ENCODE results near the gene KIT. TPM values are rescaled to one million over a fixed set of nuclear protein-coding genes. Genes with fewer than 3 reads are reported as not detected.

Gene KIT
- total RNA-seq, 1 experiment from 2014 or later = 0.24 TPM

DNA sequence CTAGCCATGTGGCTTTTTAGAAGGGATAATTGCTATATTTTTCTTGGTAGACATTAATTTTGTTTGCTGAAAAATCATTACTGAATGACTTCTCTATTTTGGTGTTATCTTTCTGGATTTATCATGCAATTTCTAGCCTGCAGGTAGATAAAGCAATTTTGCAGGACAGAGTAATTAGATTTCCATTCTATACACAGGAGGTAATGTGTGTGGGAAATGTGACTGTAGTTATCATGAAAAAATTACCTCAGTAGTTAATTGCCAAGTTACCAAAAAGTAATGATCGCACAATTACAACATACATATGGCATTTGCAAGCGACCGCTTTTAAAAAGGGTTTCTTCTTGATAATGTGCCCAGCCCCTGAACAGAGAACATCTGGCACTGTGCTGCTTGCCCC lies 66.1 kb downstream of the KIT start:
- in situ Hi-C loops (cut with HindIII; ENCODE audit: low pct_unique_long_range_greater_than_20kb, low sequenced_read_pairs) = no loop called here

DNA sequence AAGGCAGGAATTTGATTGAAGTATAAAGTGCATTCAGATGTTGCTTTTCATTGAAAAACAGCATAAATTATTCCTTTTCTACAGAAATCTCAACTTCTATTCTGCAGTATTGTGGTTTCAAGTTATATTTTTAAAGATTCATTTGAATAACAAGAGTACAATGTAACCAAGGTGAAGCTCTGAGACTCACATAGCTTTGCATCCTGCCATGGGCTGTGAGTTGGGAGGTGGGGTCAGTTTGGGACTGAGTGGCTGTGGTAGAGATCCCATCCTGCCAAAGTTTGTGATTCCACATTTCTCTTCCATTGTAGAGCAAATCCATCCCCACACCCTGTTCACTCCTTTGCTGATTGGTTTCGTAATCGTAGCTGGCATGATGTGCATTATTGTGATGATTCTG lies 69.2 kb downstream of the KIT start:
- DNase-seq (ENCODE audit: low read depth, low spot score) = no peak
- in situ Hi-C loops (cut with HindIII; ENCODE audit: low pct_unique_long_range_greater_than_20kb, low sequenced_read_pairs) = no loop called here

More for the DNA sequence above, 66.1 kb downstream of the KIT start:
- DNase-seq (ENCODE audit: low read depth, low spot score) = no peak

DNA sequence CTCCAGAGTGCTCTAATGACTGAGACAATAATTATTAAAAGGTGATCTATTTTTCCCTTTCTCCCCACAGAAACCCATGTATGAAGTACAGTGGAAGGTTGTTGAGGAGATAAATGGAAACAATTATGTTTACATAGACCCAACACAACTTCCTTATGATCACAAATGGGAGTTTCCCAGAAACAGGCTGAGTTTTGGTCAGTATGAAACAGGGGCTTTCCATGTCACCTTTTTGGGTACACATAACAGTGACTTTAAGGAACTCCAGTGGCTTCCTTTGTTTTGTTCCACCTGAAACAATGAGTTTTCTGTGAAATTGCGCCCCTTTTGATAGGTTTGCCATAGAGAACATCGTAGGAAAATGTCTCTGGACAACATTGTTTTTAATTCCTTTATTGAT lies 69.6 kb downstream of the KIT start:
- in situ Hi-C loops (cut with HindIII; ENCODE audit: low pct_unique_long_range_greater_than_20kb, low sequenced_read_pairs) = no loop called here
- no peak for DNase-seq (ENCODE audit: low read depth, low spot score)

DNA sequence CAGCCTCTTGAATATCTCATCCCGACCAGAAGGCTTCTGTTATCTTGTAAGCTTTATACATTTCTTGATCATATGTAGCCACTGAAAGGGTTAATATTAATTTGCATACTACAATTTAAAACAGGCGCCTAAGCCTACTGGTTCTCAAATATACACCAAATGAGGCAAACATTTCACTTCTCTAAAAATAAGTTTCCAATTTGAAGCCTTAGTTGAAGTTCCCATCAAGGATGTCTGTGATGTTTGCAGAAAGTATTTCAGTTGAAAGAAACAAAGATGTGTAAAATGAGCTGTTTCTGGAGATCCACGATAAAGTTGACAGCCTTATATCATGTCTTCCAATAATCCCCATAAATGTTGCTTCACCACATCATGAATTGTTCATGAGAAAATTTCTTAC lies 70.6 kb downstream of the KIT start:
- in situ Hi-C loops (cut with HindIII; ENCODE audit: low pct_unique_long_range_greater_than_20kb, low sequenced_read_pairs) = no loop called here

DNA sequence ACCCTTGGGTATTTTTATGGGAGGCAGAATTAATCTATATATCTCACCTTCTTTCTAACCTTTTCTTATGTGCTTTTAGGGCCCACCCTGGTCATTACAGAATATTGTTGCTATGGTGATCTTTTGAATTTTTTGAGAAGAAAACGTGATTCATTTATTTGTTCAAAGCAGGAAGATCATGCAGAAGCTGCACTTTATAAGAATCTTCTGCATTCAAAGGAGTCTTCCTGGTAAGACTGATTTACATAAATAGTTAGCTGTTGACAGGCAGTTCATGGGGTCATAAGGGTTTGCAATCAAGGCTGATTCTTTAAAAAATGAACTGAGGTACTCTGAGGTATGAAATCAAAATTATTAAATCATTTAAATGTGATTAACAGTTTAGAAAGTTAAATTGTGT lies 71.5 kb downstream of the KIT start:
- no peak for DNase-seq (ENCODE audit: low read depth, low spot score)

More for the DNA sequence above, 70.6 kb downstream of the KIT start:
- DNase-seq (ENCODE audit: low read depth, low spot score) = no peak

DNA sequence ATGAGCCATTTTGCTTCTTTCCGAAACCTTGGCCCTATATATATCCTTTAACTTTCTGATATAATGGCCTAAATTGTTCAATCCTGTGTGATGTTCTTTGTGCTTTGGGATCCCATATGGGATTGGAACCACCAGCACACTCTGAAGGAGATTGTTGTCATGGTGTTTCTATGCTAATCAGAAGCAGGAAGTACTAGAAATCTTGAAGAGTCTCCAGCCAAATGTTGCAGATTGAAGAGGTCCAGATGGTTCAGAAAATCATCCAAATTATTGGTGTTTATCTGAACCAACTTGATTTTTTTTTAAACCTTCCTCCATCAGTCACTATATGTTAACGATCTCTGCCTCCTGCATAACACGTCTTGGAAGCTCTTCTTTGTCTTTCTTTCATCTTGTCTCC lies 72.8 kb downstream of the KIT start:
- in situ Hi-C loops (cut with HindIII; ENCODE audit: low pct_unique_long_range_greater_than_20kb, low sequenced_read_pairs) = no loop called here
- DNase-seq (ENCODE audit: low read depth, low spot score) = no peak

More for the DNA sequence above, 71.5 kb downstream of the KIT start:
- in situ Hi-C loops (cut with HindIII; ENCODE audit: low pct_unique_long_range_greater_than_20kb, low sequenced_read_pairs) = no loop called here

DNA sequence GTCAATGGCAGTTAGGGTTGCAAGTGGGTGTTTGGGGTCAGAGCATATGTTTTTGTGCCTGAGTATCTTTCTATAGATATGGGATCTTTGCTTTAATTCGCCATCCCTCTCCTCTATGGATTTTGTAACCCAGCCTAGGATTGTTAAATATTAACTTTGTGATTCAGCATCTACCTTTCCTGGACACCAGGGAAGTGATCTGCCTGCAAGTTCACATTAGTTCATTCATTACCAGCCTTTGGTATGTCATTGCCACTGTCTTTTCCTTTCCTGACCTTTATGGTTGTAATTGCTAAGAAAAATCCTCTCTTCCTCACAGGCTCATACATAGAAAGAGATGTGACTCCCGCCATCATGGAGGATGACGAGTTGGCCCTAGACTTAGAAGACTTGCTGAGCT lies 73.8 kb downstream of the KIT start:
- DNase-seq (ENCODE audit: low read depth, low spot score) = no peak
- in situ Hi-C loops (cut with HindIII; ENCODE audit: low pct_unique_long_range_greater_than_20kb, low sequenced_read_pairs) = no loop called here

DNA sequence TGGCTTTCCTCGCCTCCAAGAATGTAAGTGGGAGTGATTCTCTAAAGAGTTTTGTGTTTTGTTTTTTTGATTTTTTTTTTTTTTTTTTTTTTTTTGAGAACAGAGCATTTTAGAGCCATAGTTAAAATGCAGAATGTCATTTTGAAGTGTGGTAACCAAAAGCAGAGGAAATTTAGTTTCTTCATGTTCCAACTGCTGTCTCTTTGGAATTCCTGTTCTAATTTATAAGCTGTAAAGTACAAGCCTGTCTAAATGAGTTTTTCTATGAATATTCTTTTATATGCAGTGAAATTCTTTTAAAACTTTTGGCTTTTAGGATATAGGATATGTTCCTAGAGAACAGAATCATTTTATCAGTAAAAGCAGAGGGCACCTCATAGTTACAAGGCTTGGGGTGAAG lies 74.2 kb downstream of the KIT start:
- in situ Hi-C loops (cut with HindIII; ENCODE audit: low pct_unique_long_range_greater_than_20kb, low sequenced_read_pairs) = no loop called here

DNA sequence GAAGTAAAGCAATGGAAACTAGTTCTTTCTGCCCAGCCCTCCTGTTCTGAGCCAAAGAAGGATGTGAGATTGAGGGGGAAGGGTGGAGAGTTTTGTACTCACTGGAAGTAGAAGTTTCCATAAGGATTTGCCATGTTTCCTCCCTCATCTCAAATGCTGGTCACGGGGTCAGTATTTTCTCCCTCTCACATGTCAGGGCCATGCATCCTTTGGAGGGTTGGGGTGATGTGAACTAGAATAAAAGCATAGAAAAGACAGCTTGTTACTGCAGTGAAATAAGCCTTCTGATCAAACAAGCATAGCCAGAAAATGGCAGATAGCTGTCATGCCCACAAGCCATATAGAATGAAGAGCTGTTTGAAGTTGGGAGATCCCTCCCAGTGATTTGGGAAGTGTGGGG lies 79.7 kb downstream of the KIT start:
- in situ Hi-C loops (cut with HindIII; ENCODE audit: low pct_unique_long_range_greater_than_20kb, low sequenced_read_pairs) = no loop called here

More for the DNA sequence above, 74.2 kb downstream of the KIT start:
- no peak for DNase-seq (ENCODE audit: low read depth, low spot score)

DNA sequence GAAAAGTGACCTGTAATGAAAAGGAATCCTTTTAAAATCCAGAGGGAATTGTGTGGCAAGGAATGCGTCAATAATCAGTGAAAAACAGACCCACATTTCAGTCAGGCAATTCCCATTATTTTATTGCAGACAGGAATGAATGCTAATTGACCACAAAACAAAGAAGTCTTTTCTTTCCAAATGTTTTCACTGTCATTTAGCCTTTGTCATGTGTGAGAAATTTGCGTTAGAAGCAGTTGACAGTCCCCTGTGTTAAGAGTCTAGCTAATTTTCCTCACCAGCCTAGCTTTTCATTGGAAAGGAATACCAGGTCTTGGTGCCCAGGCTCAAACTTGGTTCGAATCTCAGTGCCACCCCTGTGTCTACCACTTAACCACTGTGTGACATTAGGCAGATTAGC lies 83.4 kb downstream of the KIT start:
- DNase-seq (ENCODE audit: low read depth, low spot score) = peak; percentile 57
- in situ Hi-C loops (cut with HindIII; ENCODE audit: low pct_unique_long_range_greater_than_20kb, low sequenced_read_pairs) = no loop called here

More for the DNA sequence above, 79.7 kb downstream of the KIT start:
- DNase-seq (ENCODE audit: low read depth, low spot score) = no peak

DNA sequence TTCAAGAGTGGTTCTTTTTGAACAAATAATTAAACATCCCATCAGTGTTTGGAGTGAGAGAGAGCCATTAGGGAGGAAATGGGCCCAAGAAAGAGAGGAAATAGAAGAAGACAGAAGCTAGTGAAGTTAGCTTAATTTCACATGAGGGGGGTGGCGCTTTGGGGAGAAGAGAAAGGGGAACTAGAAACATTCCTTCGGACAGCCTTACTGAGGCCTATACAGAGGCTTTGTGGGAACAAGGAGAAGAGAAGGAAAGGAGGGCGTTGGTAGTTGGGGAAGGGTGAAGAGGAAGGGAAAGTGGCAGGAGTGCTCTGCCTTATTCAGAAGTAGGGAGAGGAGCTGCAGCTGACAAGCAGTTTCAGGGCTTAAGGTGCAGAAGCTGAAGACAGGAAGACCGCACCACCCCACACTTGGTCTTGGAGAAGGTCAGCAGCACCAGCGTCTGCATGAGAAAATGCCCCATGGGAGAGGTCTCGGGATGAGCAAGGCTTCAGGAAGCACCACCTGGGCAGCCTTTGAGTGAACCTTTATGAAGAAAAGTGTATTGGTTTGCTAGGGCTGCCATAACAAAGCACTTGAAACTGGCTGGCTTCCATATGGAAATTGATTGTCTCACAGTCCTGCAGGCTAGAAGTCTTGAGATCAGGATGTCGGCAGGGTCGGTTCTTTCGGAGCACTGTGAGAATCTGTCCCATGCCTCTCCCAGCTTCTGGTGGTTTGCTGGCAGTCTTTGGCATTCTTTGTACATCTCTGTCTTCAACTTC lies 85.1 kb downstream of the KIT start:
- in situ Hi-C loops (cut with HindIII; ENCODE audit: low pct_unique_long_range_greater_than_20kb, low sequenced_read_pairs) = no loop called here
- DNase-seq (ENCODE audit: low read depth, low spot score) = no peak

DNA sequence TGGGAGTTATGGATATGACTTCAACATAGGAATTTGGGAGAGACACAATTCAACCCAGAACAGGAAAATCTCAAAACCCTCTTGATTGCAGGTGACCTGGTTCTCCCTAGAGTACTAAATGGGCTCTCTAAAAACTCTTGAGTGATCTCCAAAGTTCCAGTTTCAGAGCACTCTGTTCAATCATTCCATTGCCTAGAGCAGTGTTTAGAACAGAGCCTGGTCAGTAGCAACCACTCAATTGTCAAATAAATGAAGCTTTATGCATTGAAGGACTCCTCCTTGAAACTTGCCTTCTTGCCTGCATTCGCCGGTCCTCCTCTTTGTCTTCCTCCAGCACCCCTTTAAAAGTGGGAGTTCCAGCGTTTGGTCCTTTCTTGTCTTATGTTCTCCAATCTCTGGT lies 85.8 kb downstream of the KIT start:
- no peak for DNase-seq (ENCODE audit: low read depth, low spot score)
- in situ Hi-C loops (cut with HindIII; ENCODE audit: low pct_unique_long_range_greater_than_20kb, low sequenced_read_pairs) = no loop called here

DNA sequence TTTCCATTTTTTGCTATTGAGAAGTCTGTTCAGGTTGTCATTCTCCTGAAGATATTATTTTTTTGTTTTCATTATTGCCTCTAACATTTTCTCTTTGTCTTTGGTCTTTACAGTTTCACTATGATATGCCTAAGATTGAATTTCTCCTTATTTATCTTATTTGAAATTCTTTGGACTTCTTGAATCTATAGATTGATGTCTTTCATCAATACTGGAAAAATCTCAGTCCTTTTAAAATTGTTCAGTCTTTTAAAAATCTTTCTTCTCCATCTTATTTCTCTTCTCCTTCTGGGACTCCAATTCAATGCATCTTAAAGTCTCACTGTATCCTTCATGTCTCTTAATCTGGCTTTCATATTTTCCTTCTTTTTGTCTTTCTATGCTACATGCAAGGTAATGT lies 86.7 kb downstream of the KIT start:
- in situ Hi-C loops (cut with HindIII; ENCODE audit: low pct_unique_long_range_greater_than_20kb, low sequenced_read_pairs) = no loop called here
- no peak for DNase-seq (ENCODE audit: low read depth, low spot score)

DNA sequence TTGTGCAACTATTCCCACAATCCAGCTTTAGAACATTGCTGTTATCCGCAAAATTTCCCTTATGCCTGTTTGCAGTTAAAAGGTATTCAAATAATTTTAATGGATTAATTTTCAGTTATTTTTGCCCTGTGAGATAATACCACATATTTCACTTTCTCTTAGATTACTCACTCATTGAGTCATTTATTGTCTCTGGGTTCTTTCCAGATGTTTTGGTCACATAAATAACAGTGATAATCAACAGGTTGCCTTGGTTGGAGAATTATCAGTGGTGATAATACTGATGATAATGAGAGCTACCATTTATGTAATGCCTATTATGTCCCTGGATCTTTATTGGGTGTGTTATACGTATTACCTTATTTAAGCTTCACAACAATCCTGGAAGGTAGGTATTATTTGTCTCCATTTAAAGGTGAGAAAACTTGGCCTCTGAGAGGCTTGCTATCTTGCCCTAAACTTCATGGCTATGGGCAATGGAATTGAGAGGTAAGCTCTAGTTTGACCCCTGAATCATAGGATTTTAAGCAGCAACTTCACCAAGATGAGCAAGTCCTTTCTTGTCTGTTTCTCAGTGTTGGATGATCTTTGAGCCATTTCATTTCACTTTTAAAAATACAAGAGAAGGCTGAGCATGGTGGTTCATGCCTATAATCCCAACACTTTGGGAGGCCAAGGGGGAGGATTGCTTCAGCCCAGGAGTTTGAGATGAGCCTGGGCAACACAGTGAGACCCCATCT lies 87.4 kb downstream of the KIT start:
- DNase-seq (ENCODE audit: low read depth, low spot score) = no peak
- in situ Hi-C loops (cut with HindIII; ENCODE audit: low pct_unique_long_range_greater_than_20kb, low sequenced_read_pairs) = no loop called here

DNA sequence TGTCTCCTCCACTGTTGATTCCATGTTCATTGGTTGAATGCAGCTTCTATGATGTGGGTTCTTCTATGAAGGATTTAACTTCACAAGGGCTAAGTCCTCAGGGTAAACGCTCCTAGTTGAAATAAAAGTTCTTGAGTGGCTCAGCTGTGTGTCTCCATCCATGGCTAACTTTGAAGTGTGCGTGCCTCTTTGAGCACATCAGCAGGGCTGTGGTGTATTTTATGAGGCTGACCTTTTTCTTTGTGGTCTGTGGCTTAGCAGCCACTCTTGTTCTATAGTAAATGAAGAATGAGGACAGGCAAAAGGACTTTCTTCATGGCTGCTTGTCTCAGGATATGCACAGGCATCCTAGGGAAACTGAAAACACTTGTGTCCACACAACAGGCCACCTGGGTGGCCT lies 88.5 kb downstream of the KIT start:
- peak; percentile 89 for DNase-seq (ENCODE audit: low read depth, low spot score)
- in situ Hi-C loops (cut with HindIII; ENCODE audit: low pct_unique_long_range_greater_than_20kb, low sequenced_read_pairs) = no loop called here

DNA sequence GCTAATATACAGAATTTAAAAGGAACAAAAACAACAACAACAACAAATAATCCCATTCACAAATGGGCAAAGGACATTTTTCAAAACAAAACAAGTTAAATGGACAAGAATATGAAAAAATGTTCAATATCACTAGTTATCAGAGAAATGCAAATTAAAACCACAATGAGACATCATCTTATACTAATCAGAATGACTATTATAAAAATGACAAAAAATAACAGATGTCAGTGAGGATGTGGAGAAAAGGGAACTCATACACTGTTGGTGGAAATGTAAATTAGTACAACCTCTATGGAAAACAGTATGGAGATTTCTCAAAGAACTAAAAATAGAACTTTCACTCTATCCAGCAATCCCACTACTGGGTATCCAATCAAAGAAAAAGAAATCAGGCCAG lies 92.6 kb downstream of the KIT start:
- no peak for DNase-seq (ENCODE audit: low read depth, low spot score)
- in situ Hi-C loops (cut with HindIII; ENCODE audit: low pct_unique_long_range_greater_than_20kb, low sequenced_read_pairs) = no loop called here

DNA sequence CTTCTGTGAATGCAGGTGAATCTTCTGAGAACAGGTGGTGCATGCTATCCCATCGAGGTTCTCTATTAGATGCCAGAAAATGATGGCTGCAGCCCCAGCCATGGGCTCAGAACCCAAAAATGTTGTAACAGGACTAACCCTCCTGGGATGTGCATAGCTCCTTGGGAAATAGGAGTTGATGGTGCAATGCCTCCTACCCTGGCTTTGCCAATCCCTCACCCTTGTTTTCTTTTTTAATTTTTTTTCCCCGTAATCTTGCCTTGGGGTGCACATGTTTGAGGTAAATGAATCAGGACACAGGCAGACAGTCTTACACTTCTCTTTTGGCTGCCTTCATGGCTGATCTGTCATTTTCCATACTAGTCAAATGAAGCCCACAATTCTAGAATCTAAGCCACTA lies 96.6 kb downstream of the KIT start:
- in situ Hi-C loops (cut with HindIII; ENCODE audit: low pct_unique_long_range_greater_than_20kb, low sequenced_read_pairs) = no loop called here

DNA sequence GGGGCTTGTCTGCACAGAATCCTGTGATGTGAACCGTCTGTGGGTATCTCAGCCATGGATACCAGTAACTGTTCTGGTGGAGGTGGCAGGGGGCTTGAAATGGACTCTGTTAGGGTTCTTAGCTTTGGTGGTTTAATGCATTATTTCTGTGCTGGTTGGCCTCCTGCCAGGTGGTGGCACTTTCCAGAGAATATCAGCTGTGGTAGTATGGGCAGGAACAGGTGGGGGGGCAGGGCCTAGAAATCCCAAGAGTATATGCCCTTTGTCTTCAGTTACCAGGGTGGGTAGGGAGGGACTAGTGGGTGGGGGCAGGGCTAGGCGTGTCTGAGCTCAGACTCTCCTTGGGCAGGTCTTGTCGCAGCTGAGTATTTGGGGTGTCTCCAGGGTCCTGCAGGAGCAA lies 106.7 kb downstream of the KIT start:
- DNase-seq (ENCODE audit: low read depth, low spot score) = no peak
- in situ Hi-C loops (cut with HindIII; ENCODE audit: low pct_unique_long_range_greater_than_20kb, low sequenced_read_pairs) = no loop called here

More for the DNA sequence above, 96.6 kb downstream of the KIT start:
- no peak for DNase-seq (ENCODE audit: low read depth, low spot score)

DNA sequence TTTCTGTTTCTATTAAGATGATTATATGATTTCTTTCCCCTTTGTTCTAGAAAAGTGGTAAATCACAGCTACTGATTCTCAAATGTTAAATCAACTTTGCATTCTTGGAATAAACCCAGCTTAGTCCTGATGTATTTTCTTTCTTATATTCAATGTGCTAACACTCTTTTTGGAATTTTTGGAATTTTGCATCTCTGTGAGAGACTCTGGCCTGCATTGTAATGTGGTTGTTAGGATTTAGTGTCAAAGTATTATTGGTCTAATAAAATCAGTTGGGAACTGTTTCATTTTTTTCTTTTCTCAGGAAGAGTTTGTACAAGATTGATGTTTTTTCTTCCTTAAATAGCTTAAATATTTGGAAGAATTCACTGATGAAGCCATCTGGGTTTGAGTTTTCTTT lies 109.6 kb downstream of the KIT start:
- in situ Hi-C loops (cut with HindIII; ENCODE audit: low pct_unique_long_range_greater_than_20kb, low sequenced_read_pairs) = no loop called here
- no peak for DNase-seq (ENCODE audit: low read depth, low spot score)
